ENCODE results near the gene SMYD3. TPM values are rescaled to one million over a fixed set of nuclear protein-coding genes. Genes with fewer than 3 reads are reported as not detected.
A peak's percentile ranks its signal among the peaks of the same experiment; 100 is the strongest.

The SMYD3 gene
- total and polyA plus RNA-seq, 9 of the 15 experiments (the other 6 are each of a cell fraction or from before 2014, with no cell fraction given) = 128 to 440 (median 197) TPM

DNA sequence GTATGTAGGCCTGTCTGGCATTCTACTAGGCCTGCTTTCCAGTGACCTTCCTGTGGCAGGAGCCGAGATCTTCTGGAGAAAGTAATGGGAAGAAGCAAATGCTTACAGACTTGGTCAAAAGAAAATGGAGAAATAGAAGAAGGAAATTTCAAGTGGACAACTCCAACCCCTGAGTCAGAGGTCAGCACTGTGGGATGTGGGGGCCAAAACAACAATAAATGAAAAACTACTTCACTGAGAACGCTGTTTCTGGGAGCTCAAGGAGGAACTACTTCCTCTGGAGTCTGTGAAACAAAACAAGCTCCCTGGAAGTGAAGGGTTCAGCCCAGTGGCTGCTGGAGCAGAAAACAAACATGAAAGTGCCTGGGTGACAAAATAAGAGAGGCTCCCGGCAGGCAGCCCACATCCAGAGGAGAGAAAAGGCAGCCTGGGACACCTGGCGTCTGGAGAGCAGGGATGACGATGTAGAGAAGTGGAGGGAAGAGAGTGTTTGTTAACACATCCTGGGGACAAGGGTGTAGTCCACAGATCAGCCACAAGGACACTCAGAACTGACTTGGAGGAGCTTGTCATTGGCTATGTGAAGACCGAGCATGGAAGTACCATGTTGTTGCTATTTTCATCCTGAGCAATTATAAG, 355.2 kb downstream of the SMYD3 start (continued):
- TF ChIP-seq MYC (IDR thresholded peaks at IDR 0.05; ENCODE audit: low read depth, low read length) (0 out of 2 replicates have a peak, but pooled peaks have one; percentile 32), MYC (CRISPR knock-in tag; IDR thresholded peaks at IDR 0.05; ENCODE audit: borderline replicate concordance, low read depth) (no peak), SUPT5H (IDR thresholded peaks at IDR 0.05) (no peak), TAF1 (IDR thresholded peaks at IDR 0.05; ENCODE audit: control insufficient read depth, extremely low read depth, insufficient read depth, low read length, severe bottlenecking) (no peak), BHLHE40 (IDR thresholded peaks at IDR 0.05; ENCODE audit: low read length) (no peak), RHOXF2B (CRISPR knock-in tag; conservative IDR thresholded peaks at IDR 0.05) (no peak), POLR2H (tag; IDR thresholded peaks at IDR 0.05; ENCODE audit: low read depth) (no peak), CHD2 (IDR thresholded peaks at IDR 0.05; ENCODE audit: low read depth, low read length) (no peak; the same call in 1 of the 2 replicates), SMARCE1 (IDR thresholded peaks at IDR 0.05) (0 out of 2 replicates have a peak, but pooled peaks have one; percentile 32), FOXA1 (IDR thresholded peaks at IDR 0.05; ENCODE audit: borderline replicate concordance) (no peak), ZNF76 (CRISPR knock-in tag; IDR thresholded peaks at IDR 0.05; ENCODE audit: borderline replicate concordance) (0 out of 2 replicates have a peak, but pooled peaks have one; percentile 41), ZNF707 (CRISPR knock-in tag; conservative IDR thresholded peaks at IDR 0.05) (no peak), SMARCA5 (IDR thresholded peaks at IDR 0.05) (no peak), TCF3 (CRISPR knock-in tag; IDR thresholded peaks at IDR 0.05) (no peak), RBM39 (optimal IDR thresholded peaks at IDR 0.05; ENCODE audit: low read depth, low read length) (no peak), HNRNPUL1 (IDR thresholded peaks at IDR 0.05; ENCODE audit: low read length) (no peak)
- TF ChIP-seq, protein P1, sequence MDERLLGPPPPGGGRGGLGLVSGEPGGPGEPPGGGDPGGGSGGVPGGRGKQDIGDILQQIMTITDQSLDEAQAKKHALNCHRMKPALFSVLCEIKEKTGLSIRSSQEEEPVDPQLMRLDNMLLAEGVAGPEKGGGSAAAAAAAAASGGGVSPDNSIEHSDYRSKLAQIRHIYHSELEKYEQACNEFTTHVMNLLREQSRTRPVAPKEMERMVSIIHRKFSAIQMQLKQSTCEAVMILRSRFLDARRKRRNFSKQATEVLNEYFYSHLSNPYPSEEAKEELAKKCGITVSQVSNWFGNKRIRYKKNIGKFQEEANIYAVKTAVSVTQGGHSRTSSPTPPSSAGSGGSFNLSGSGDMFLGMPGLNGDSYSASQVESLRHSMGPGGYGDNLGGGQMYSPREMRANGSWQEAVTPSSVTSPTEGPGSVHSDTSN (CRISPR knock-in tag; IDR thresholded peaks at IDR 0.05; ENCODE audit: low read depth) = no peak
- TF ChIP-seq, protein P1 (tag; conservative IDR thresholded peaks at IDR 0.05; ENCODE audit: low read depth) = no peak
- TF ChIP-seq, protein P2, sequence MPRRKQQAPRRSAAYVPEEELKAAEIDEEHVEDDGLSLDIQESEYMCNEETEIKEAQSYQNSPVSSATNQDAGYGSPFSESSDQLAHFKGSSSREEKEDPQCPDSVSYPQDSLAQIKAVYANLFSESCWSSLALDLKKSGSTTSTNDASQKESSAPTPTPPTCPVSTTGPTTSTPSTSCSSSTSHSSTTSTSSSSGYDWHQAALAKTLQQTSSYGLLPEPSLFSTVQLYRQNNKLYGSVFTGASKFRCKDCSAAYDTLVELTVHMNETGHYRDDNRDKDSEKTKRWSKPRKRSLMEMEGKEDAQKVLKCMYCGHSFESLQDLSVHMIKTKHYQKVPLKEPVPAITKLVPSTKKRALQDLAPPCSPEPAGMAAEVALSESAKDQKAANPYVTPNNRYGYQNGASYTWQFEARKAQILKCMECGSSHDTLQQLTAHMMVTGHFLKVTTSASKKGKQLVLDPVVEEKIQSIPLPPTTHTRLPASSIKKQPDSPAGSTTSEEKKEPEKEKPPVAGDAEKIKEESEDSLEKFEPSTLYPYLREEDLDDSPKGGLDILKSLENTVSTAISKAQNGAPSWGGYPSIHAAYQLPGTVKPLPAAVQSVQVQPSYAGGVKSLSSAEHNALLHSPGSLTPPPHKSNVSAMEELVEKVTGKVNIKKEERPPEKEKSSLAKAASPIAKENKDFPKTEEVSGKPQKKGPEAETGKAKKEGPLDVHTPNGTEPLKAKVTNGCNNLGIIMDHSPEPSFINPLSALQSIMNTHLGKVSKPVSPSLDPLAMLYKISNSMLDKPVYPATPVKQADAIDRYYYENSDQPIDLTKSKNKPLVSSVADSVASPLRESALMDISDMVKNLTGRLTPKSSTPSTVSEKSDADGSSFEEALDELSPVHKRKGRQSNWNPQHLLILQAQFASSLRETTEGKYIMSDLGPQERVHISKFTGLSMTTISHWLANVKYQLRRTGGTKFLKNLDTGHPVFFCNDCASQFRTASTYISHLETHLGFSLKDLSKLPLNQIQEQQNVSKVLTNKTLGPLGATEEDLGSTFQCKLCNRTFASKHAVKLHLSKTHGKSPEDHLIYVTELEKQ (CRISPR knock-in tag; IDR thresholded peaks at IDR 0.05) = no peak
- TF ChIP-seq, protein P3, sequence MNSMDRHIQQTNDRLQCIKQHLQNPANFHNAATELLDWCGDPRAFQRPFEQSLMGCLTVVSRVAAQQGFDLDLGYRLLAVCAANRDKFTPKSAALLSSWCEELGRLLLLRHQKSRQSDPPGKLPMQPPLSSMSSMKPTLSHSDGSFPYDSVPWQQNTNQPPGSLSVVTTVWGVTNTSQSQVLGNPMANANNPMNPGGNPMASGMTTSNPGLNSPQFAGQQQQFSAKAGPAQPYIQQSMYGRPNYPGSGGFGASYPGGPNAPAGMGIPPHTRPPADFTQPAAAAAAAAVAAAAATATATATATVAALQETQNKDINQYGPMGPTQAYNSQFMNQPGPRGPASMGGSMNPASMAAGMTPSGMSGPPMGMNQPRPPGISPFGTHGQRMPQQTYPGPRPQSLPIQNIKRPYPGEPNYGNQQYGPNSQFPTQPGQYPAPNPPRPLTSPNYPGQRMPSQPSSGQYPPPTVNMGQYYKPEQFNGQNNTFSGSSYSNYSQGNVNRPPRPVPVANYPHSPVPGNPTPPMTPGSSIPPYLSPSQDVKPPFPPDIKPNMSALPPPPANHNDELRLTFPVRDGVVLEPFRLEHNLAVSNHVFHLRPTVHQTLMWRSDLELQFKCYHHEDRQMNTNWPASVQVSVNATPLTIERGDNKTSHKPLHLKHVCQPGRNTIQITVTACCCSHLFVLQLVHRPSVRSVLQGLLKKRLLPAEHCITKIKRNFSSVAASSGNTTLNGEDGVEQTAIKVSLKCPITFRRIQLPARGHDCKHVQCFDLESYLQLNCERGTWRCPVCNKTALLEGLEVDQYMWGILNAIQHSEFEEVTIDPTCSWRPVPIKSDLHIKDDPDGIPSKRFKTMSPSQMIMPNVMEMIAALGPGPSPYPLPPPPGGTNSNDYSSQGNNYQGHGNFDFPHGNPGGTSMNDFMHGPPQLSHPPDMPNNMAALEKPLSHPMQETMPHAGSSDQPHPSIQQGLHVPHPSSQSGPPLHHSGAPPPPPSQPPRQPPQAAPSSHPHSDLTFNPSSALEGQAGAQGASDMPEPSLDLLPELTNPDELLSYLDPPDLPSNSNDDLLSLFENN (IDR thresholded peaks at IDR 0.05; ENCODE audit: low read depth in 2 of 2, low read length in 2 of 2) = no peak

Measured in K562 (cell line).